ENCODE results near the gene CYB5RL.
"Not testable (repeated sequence)": the region's sequence is repeated elsewhere in the genome, so short reads cannot be mapped to it uniquely, and the experiment has no call there.

The CYB5RL gene

GRCh38 chr1:54171606-54172005, 28.2 kb downstream of the CYB5RL start:
- no CpG with 5 or more reads among the region's 8 CpGs for WGBS (ENCODE audit: insufficient coverage, insufficient read length)
- Histone ChIP-seq H3K4me3 (ENCODE audit: low read length) (no peak overlapping the region), H3K27ac (ENCODE audit: low read length) (no peak overlapping the region), H3K4me1 (ENCODE audit: control insufficient read depth, insufficient read depth, low read length) (no peaks in the 10 kb centered on the region), H3K9me3 (ENCODE audit: control insufficient read depth, insufficient read depth, low read length) (no peaks in the 10 kb centered on the region), H3K27me3 (ENCODE audit: control insufficient read depth, insufficient read depth, low read length) (no peaks in the 10 kb centered on the region), H3K36me3 (ENCODE audit: control insufficient read depth, insufficient read depth, low read length) (no peaks in the 10 kb centered on the region)
- DNase-seq (ENCODE audit: low read depth, low spot score), result no peak

GRCh38 chr1:54171016-54171415, 28.8 kb downstream of the CYB5RL start:
- Histone ChIP-seq H3K36me3 (ENCODE audit: control insufficient read depth, insufficient read depth, low read length) (no peaks in the 10 kb centered on the region), H3K9me3 (ENCODE audit: control insufficient read depth, insufficient read depth, low read length) (no peaks in the 10 kb centered on the region), H3K27ac (ENCODE audit: low read length) (no peak overlapping the region), H3K4me3 (ENCODE audit: low read length) (no peak overlapping the region), H3K4me1 (ENCODE audit: control insufficient read depth, insufficient read depth, low read length) (no peaks in the 10 kb centered on the region), H3K27me3 (ENCODE audit: control insufficient read depth, insufficient read depth, low read length) (no peaks in the 10 kb centered on the region)
- WGBS (ENCODE audit: insufficient coverage, insufficient read length), result no CpG with 5 or more reads among the region's 8 CpGs
- no peak for DNase-seq (ENCODE audit: low read depth, low spot score)

- no peaks in the 10 kb centered on the region for H3K9me3 ChIP-seq (ENCODE audit: control insufficient read depth, insufficient read depth, low read length)
- WGBS (ENCODE audit: insufficient coverage, insufficient read length), result no CpG with 5 or more reads among the region's 3 CpGs
- H3K27ac ChIP-seq (ENCODE audit: low read length), result no peak overlapping the region
- H3K4me1 ChIP-seq (ENCODE audit: control insufficient read depth, insufficient read depth, low read length), result no peaks in the 10 kb centered on the region
- no peak overlapping the region for H3K4me3 ChIP-seq (ENCODE audit: low read length)
- no peaks in the 10 kb centered on the region for H3K36me3 ChIP-seq (ENCODE audit: control insufficient read depth, insufficient read depth, low read length)
- no peak for DNase-seq (ENCODE audit: low read depth, low spot score)
- no peaks in the 10 kb centered on the region for H3K27me3 ChIP-seq (ENCODE audit: control insufficient read depth, insufficient read depth, low read length)
Measured at GRCh38 chr1:54169068-54169467, 30.8 kb downstream of the CYB5RL start.

- no CpG with 5 or more reads among the region's 8 CpGs for WGBS (ENCODE audit: insufficient coverage, insufficient read length)
- H3K36me3 ChIP-seq (ENCODE audit: control insufficient read depth, insufficient read depth, low read length), result no peaks in the 10 kb centered on the region
- no peak for DNase-seq (ENCODE audit: low read depth, low spot score)
- no peaks in the 10 kb centered on the region for H3K4me1 ChIP-seq (ENCODE audit: control insufficient read depth, insufficient read depth, low read length)
- H3K27me3 ChIP-seq (ENCODE audit: control insufficient read depth, insufficient read depth, low read length), result no peaks in the 10 kb centered on the region
- no peaks in the 10 kb centered on the region for H3K9me3 ChIP-seq (ENCODE audit: control insufficient read depth, insufficient read depth, low read length)
- no peak overlapping the region for H3K4me3 ChIP-seq (ENCODE audit: low read length)
- no peak overlapping the region for H3K27ac ChIP-seq (ENCODE audit: low read length)
Measured at GRCh38 chr1:54168206-54168965, 31.4 kb downstream of the CYB5RL start.

GRCh38 chr1:54167422-54168139, 32.2 kb downstream of the CYB5RL start:
- Histone ChIP-seq H3K4me1 (ENCODE audit: control insufficient read depth, insufficient read depth, low read length) (no peaks in the 10 kb centered on the region), H3K4me3 (ENCODE audit: low read length) (no peak overlapping the region), H3K36me3 (ENCODE audit: control insufficient read depth, insufficient read depth, low read length) (no peaks in the 10 kb centered on the region), H3K27ac (ENCODE audit: low read length) (no peak overlapping the region), H3K27me3 (ENCODE audit: control insufficient read depth, insufficient read depth, low read length) (no peaks in the 10 kb centered on the region), H3K9me3 (ENCODE audit: control insufficient read depth, insufficient read depth, low read length) (no peaks in the 10 kb centered on the region)
- no peak for DNase-seq (ENCODE audit: low read depth, low spot score)
- WGBS (ENCODE audit: insufficient coverage, insufficient read length), result no CpG with 5 or more reads among the region's 9 CpGs

- H3K4me3 ChIP-seq (ENCODE audit: low read length); H3K4me1 ChIP-seq (ENCODE audit: control insufficient read depth, insufficient read depth, low read length); H3K27ac ChIP-seq (ENCODE audit: low read length); H3K27me3 ChIP-seq (ENCODE audit: control insufficient read depth, insufficient read depth, low read length); H3K9me3 ChIP-seq (ENCODE audit: control insufficient read depth, insufficient read depth, low read length); DNase-seq (ENCODE audit: low read depth, low spot score); H3K36me3 ChIP-seq (ENCODE audit: control insufficient read depth, insufficient read depth, low read length): not testable (repeated sequence)
- WGBS (ENCODE audit: insufficient coverage, insufficient read length), result no CpG with 5 or more reads among the region's 8 CpGs
Measured at GRCh38 chr1:54166357-54166756, 33.5 kb downstream of the CYB5RL start.

- Histone ChIP-seq H3K27me3 (ENCODE audit: control insufficient read depth, insufficient read depth, low read length) (no peaks in the 10 kb centered on the region), H3K36me3 (ENCODE audit: control insufficient read depth, insufficient read depth, low read length) (no peaks in the 10 kb centered on the region), H3K9me3 (ENCODE audit: control insufficient read depth, insufficient read depth, low read length) (no peaks in the 10 kb centered on the region), H3K4me3 (ENCODE audit: low read length) (no peak overlapping the region), H3K27ac (ENCODE audit: low read length) (no peak overlapping the region), H3K4me1 (ENCODE audit: control insufficient read depth, insufficient read depth, low read length) (no peaks in the 10 kb centered on the region)
- no CpG with 5 or more reads among the region's 15 CpGs for WGBS (ENCODE audit: insufficient coverage, insufficient read length)
- DNase-seq (ENCODE audit: low read depth, low spot score), result no peak
Measured at GRCh38 chr1:54165146-54165545, 34.7 kb downstream of the CYB5RL start.

GRCh38 chr1:54163573-54163972, 36.3 kb downstream of the CYB5RL start:
- DNase-seq (ENCODE audit: low read depth, low spot score), result no peak
- H3K4me3 ChIP-seq (ENCODE audit: low read length), result no peak overlapping the region
- H3K27me3 ChIP-seq (ENCODE audit: control insufficient read depth, insufficient read depth, low read length), result no peaks in the 10 kb centered on the region
- H3K4me1 ChIP-seq (ENCODE audit: control insufficient read depth, insufficient read depth, low read length), result no peaks in the 10 kb centered on the region
- no CpG with 5 or more reads among the region's 5 CpGs for WGBS (ENCODE audit: insufficient coverage, insufficient read length)
- H3K27ac ChIP-seq (ENCODE audit: low read length), result no peak overlapping the region
- no peaks in the 10 kb centered on the region for H3K9me3 ChIP-seq (ENCODE audit: control insufficient read depth, insufficient read depth, low read length)
- H3K36me3 ChIP-seq (ENCODE audit: control insufficient read depth, insufficient read depth, low read length), result no peaks in the 10 kb centered on the region

- H3K9me3 ChIP-seq (ENCODE audit: control insufficient read depth, insufficient read depth, low read length), result no peaks in the 10 kb centered on the region
- H3K4me3 ChIP-seq (ENCODE audit: low read length), result no peak overlapping the region
- H3K27ac ChIP-seq (ENCODE audit: low read length), result no peak overlapping the region
- no peak for DNase-seq (ENCODE audit: low read depth, low spot score)
- no peaks in the 10 kb centered on the region for H3K4me1 ChIP-seq (ENCODE audit: control insufficient read depth, insufficient read depth, low read length)
- no CpG with 5 or more reads among the region's 3 CpGs for WGBS (ENCODE audit: insufficient coverage, insufficient read length)
- no peaks in the 10 kb centered on the region for H3K36me3 ChIP-seq (ENCODE audit: control insufficient read depth, insufficient read depth, low read length)
- H3K27me3 ChIP-seq (ENCODE audit: control insufficient read depth, insufficient read depth, low read length), result no peaks in the 10 kb centered on the region
Measured at GRCh38 chr1:54163051-54163450, 36.8 kb downstream of the CYB5RL start.

GRCh38 chr1:54161495-54162168, 38.2 kb downstream of the CYB5RL start:
- no peaks in the 10 kb centered on the region for H3K36me3 ChIP-seq (ENCODE audit: control insufficient read depth, insufficient read depth, low read length)
- no peaks in the 10 kb centered on the region for H3K9me3 ChIP-seq (ENCODE audit: control insufficient read depth, insufficient read depth, low read length)
- no peaks in the 10 kb centered on the region for H3K27me3 ChIP-seq (ENCODE audit: control insufficient read depth, insufficient read depth, low read length)
- no CpG with 5 or more reads among the region's 6 CpGs for WGBS (ENCODE audit: insufficient coverage, insufficient read length)
- DNase-seq (ENCODE audit: low read depth, low spot score), result no peak
- H3K4me3 ChIP-seq (ENCODE audit: low read length), result no peak overlapping the region
- H3K4me1 ChIP-seq (ENCODE audit: control insufficient read depth, insufficient read depth, low read length), result no peaks in the 10 kb centered on the region
- H3K27ac ChIP-seq (ENCODE audit: low read length), result no peak overlapping the region
